ENCODE data around the gene C19orf81. TPM values are rescaled to one million over a fixed set of nuclear protein-coding genes. Genes with fewer than 3 reads are reported as not detected.

C19orf81 gene
- polyA plus RNA-seq, 1 donor (not counting 4 experiments of a cell fraction or from before 2014, with no cell fraction given): not detected

- Histone ChIP-seq H3K27me3 (ENCODE audit: control insufficient read depth, extremely low read depth, insufficient read depth, low read length) (peaks cover 14% of the 10 kb centered on the region), H3K4me3 (ENCODE audit: control insufficient read depth in 2 of 3, extremely low read depth in 1 of 3, insufficient read depth in 2 of 3, low read depth in 1 of 3, low read length in 3 of 3) (no peak overlapping the region), H3K9ac (ENCODE audit: control insufficient read depth, extremely low read depth, insufficient read depth, low read length) (no peak overlapping the region), H3K4me2 (ENCODE audit: control insufficient read depth, extremely low read depth, insufficient read depth, low read depth, low read length) (no peak overlapping the region), H3K36me3 (ENCODE audit: control insufficient read depth in 2 of 2, extremely low read depth in 1 of 2, insufficient read depth in 2 of 2, low read length in 2 of 2) (no peaks in the 10 kb centered on the region), H3K27ac (ENCODE audit: control insufficient read depth, insufficient read depth, low read length) (no peak overlapping the region), H3K4me1 (ENCODE audit: control insufficient read depth, extremely low read depth, insufficient read depth, low read length) (no peaks in the 10 kb centered on the region), H3K9me3 (ENCODE audit: control insufficient read depth, low read depth, low read length) (no peaks in the 10 kb centered on the region), H4K20me1 (ENCODE audit: control insufficient read depth, extremely low read depth, insufficient read depth, low read length) (no peaks in the 10 kb centered on the region), H3K9me1 (ENCODE audit: control insufficient read depth, extremely low read depth, insufficient read depth, low read length) (no peaks in the 10 kb centered on the region), H2AFZ (ENCODE audit: control insufficient read depth, low read length) (no peak overlapping the region), H3K79me2 (ENCODE audit: control insufficient read depth, insufficient read depth, low read length) (no peaks in the 10 kb centered on the region)
- dilution Hi-C loops (cut with MboI; ENCODE audit: extremely low pct_ligation_motif_present, low sequenced_read_pairs): no loop called here
- peak; percentile 76 for FAIRE-seq
- no peak for TF ChIP-seq EZH2 (IDR thresholded peaks at IDR 0.05; ENCODE audit: low read length)
- TF ChIP-seq, protein P1, sequence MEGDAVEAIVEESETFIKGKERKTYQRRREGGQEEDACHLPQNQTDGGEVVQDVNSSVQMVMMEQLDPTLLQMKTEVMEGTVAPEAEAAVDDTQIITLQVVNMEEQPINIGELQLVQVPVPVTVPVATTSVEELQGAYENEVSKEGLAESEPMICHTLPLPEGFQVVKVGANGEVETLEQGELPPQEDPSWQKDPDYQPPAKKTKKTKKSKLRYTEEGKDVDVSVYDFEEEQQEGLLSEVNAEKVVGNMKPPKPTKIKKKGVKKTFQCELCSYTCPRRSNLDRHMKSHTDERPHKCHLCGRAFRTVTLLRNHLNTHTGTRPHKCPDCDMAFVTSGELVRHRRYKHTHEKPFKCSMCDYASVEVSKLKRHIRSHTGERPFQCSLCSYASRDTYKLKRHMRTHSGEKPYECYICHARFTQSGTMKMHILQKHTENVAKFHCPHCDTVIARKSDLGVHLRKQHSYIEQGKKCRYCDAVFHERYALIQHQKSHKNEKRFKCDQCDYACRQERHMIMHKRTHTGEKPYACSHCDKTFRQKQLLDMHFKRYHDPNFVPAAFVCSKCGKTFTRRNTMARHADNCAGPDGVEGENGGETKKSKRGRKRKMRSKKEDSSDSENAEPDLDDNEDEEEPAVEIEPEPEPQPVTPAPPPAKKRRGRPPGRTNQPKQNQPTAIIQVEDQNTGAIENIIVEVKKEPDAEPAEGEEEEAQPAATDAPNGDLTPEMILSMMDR (optimal IDR thresholded peaks at IDR 0.05 in 1 of 3, IDR thresholded peaks at IDR 0.05 in 1 of 3, conservative IDR thresholded peaks at IDR 0.05 in 1 of 3; ENCODE audit: extremely low read depth in 1 of 3, insufficient read depth in 2 of 3, low read length in 3 of 3): peak; percentile 75 to 88 (median 76)
- no peak for DNase-seq (ENCODE audit: low read depth, low spot score)
These were observed 56.3 kb downstream of the C19orf81 start for GRCh38 chr19:50705422-50706019.

DNA sequence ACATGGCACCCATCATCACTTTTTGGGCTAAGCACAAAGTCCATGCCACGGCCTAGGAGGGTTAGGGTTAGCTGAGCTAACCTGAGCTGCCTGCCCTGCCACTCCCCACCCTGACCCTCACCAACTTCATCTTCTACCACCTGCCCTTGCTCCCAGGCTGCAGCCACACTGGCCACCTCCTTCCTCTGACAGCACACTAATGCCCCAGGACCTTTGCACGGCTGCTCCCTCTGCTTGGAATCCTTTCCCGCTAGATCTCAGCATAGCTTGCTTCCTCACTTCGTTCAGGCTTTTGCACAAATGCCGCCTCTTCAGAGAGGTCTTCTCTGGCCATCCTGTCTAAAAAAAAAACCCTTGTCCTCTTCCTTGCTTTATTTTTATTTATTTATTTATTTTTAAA, 57.1 kb downstream of the C19orf81 start:
- H3K36me3 ChIP-seq (ENCODE audit: control insufficient read depth in 2 of 2, extremely low read depth in 1 of 2, insufficient read depth in 2 of 2, low read length in 2 of 2): no peaks in the 10 kb centered on the region
- H3K27me3 ChIP-seq (ENCODE audit: control insufficient read depth, extremely low read depth, insufficient read depth, low read length): peaks cover 14% of the 10 kb centered on the region
- FAIRE-seq (no peak), DNase-seq (ENCODE audit: low read depth, low spot score) (no peak)
- no peak overlapping the region for H3K4me2 ChIP-seq (ENCODE audit: control insufficient read depth, extremely low read depth, insufficient read depth, low read depth, low read length)
- no peaks in the 10 kb centered on the region for H3K9me1 ChIP-seq (ENCODE audit: control insufficient read depth, extremely low read depth, insufficient read depth, low read length)
- no peaks in the 10 kb centered on the region for H3K4me1 ChIP-seq (ENCODE audit: control insufficient read depth, extremely low read depth, insufficient read depth, low read length)
- H3K79me2 ChIP-seq (ENCODE audit: control insufficient read depth, insufficient read depth, low read length): no peaks in the 10 kb centered on the region
- H3K9ac ChIP-seq (ENCODE audit: control insufficient read depth, extremely low read depth, insufficient read depth, low read length): no peak overlapping the region
- H3K4me3 ChIP-seq (ENCODE audit: control insufficient read depth in 2 of 3, extremely low read depth in 1 of 3, insufficient read depth in 2 of 3, low read depth in 1 of 3, low read length in 3 of 3): no peak overlapping the region
- no peak overlapping the region for H3K27ac ChIP-seq (ENCODE audit: control insufficient read depth, insufficient read depth, low read length)
- no peaks in the 10 kb centered on the region for H3K9me3 ChIP-seq (ENCODE audit: control insufficient read depth, low read depth, low read length)
- no peak overlapping the region for H2AFZ ChIP-seq (ENCODE audit: control insufficient read depth, low read length)
- TF ChIP-seq, protein P1 (optimal IDR thresholded peaks at IDR 0.05 in 1 of 3, IDR thresholded peaks at IDR 0.05 in 1 of 3, conservative IDR thresholded peaks at IDR 0.05 in 1 of 3; ENCODE audit: extremely low read depth in 1 of 3, insufficient read depth in 2 of 3, low read length in 3 of 3): no peak
- TF ChIP-seq EZH2 (IDR thresholded peaks at IDR 0.05; ENCODE audit: low read length): no peak
- no peaks in the 10 kb centered on the region for H4K20me1 ChIP-seq (ENCODE audit: control insufficient read depth, extremely low read depth, insufficient read depth, low read length)
- dilution Hi-C loops (cut with MboI; ENCODE audit: extremely low pct_ligation_motif_present, low sequenced_read_pairs): no loop called here
